Measurements from ENCODE around the gene VAPB.
"Not testable (repeated sequence)": the region's sequence is repeated elsewhere in the genome, so short reads cannot be mapped to it uniquely, and the experiment has no call there.

Gene VAPB

DNA sequence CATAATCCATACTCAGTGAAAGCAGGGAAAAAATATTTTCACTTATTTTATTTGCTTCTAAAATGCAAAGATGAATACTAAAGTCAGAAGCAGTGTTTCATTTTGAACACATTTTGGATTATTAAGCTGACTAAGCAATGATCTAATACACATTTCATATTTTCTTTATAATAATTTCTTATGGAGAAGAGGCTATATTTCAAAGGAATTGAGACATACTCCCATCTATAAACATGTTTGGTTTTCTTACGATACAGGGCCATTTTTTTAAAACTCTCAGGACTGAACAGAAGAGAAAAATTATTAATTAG lies 26.9 kb upstream of the VAPB start:
- Histone ChIP-seq H3K27ac (ENCODE audit: low read length) (no peak overlapping the region), H3K36me3 (ENCODE audit: control insufficient read depth, low read depth, low read length) (peaks cover 8% of the 10 kb centered on the region), H3K9me3 (ENCODE audit: control insufficient read depth, low read depth, low read length) (no peaks in the 10 kb centered on the region)

DNA sequence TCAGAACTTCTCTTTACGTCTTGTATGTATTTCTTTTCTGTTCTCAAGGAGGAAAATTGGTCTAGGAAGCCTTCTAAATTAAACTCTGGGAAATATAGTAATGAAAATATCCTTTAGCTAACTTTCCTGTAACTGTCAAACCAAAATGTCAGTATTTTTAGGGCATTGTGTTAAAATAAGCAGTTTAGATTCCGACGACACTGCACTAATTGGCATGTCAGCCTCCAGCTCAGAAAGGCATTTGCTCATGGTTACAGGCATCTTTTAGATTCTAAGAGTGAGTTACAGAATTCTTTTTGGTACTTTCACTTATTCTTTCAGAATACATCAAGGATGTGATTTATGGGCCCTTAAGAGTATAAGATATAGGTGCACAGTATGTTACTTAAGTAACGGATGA lies 26.1 kb upstream of the VAPB start:
- Histone ChIP-seq H3K9me3 (ENCODE audit: control insufficient read depth, low read depth, low read length) (no peaks in the 10 kb centered on the region), H3K36me3 (ENCODE audit: control insufficient read depth, low read depth, low read length) (peaks cover 8% of the 10 kb centered on the region), H3K4me3 (ENCODE audit: low read length) (no peak overlapping the region), H3K27me3 (ENCODE audit: control insufficient read depth, insufficient read depth, low read length) (no peaks in the 10 kb centered on the region), H3K27ac (ENCODE audit: low read length) (no peak overlapping the region), H3K4me1 (ENCODE audit: control insufficient read depth, low read depth, low read length) (no peaks in the 10 kb centered on the region), H3K9ac (ENCODE audit: low read length) (no peak overlapping the region)

More for the DNA sequence above, 26.9 kb upstream of the VAPB start:
- Histone ChIP-seq H3K27me3 (ENCODE audit: control insufficient read depth, insufficient read depth, low read length) (no peaks in the 10 kb centered on the region), H3K4me3 (ENCODE audit: low read length) (no peak overlapping the region), H3K4me1 (ENCODE audit: control insufficient read depth, low read depth, low read length) (no peaks in the 10 kb centered on the region), H3K9ac (ENCODE audit: low read length) (no peak overlapping the region)

DNA sequence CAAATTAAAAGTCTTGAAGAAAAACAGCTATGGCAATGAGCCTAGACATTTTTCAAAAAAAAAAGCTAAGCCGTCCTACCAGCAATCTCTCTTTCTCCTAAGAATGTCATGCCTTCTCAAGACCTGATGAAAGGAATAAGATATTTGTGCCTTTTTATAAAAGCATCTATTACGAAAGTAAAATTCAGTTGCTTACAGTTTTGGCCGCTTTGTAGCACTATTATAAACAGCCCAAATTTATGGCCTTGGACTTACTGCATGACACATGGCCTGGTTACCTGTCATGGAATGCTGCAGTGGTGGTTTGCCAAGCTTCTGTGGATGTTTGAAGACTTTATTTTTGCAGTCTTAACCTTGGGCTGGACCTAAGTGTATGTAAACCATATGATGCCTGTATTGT lies 22.2 kb upstream of the VAPB start:
- no peak overlapping the region for H3K9ac ChIP-seq (ENCODE audit: low read length)
- no peaks in the 10 kb centered on the region for H3K9me3 ChIP-seq (ENCODE audit: control insufficient read depth, low read depth, low read length)
- H3K36me3 ChIP-seq (ENCODE audit: control insufficient read depth, low read depth, low read length) = no peaks in the 10 kb centered on the region
- H3K4me3 ChIP-seq (ENCODE audit: low read length) = no peak overlapping the region
- no peak overlapping the region for H3K27ac ChIP-seq (ENCODE audit: low read length)
- H3K4me1 ChIP-seq (ENCODE audit: control insufficient read depth, low read depth, low read length) = no peaks in the 10 kb centered on the region
- H3K27me3 ChIP-seq (ENCODE audit: control insufficient read depth, insufficient read depth, low read length) = no peaks in the 10 kb centered on the region

DNA sequence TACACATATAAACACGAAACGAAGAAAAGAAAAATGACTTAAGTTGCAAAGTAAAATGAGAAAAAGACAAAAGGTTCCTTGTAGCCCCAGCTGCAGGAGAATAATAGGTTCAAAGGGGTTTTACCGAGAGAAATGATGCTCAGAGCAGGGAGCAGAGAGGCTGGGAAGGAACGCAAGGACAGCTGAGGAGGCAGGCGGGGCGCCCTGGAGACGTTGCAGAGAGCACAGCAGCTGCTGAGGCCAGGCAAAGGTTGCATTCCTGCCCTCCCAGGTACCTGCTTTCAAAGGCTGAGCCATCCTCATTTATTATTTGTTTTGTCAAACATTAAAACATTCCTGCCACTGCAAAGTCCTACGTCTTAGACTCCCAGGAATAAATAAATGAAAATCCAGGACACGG lies 16.2 kb upstream of the VAPB start:
- H3K27ac ChIP-seq (ENCODE audit: low read length) = no peak overlapping the region
- no peaks in the 10 kb centered on the region for H3K27me3 ChIP-seq (ENCODE audit: control insufficient read depth, insufficient read depth, low read length)
- H3K4me3 ChIP-seq (ENCODE audit: low read length) = no peak overlapping the region
- no peaks in the 10 kb centered on the region for H3K36me3 ChIP-seq (ENCODE audit: control insufficient read depth, low read depth, low read length)
- H3K9me3 ChIP-seq (ENCODE audit: control insufficient read depth, low read depth, low read length) = no peaks in the 10 kb centered on the region
- no peak overlapping the region for H3K9ac ChIP-seq (ENCODE audit: low read length)
- peaks cover 35% of the 10 kb centered on the region for H3K4me1 ChIP-seq (ENCODE audit: control insufficient read depth, low read depth, low read length)

DNA sequence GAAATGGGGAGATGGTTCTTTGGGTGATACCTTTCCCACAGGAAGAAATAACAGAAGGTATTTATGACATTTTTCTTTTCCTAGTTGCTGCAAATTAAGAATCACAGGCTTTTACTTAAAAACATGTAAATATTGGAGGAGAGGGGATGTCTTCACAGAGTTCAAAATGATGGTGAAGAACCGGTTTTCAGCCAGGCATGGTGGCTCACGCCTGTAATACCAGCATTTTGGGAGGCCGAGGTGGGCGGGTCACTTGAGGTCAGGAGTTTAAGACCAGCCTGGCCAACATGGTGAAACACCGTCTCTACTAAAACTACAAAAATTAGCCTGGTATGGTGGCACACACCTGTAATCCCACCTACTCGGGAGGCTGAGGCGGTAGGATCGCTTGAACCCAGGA lies 15.7 kb upstream of the VAPB start:
- not testable (repeated sequence) for H3K4me3 ChIP-seq (ENCODE audit: low read length); H3K9ac ChIP-seq (ENCODE audit: low read length); H3K27ac ChIP-seq (ENCODE audit: low read length); H3K9me3 ChIP-seq (ENCODE audit: control insufficient read depth, low read depth, low read length); H3K27me3 ChIP-seq (ENCODE audit: control insufficient read depth, insufficient read depth, low read length); H3K36me3 ChIP-seq (ENCODE audit: control insufficient read depth, low read depth, low read length)
- H3K4me1 ChIP-seq (ENCODE audit: control insufficient read depth, low read depth, low read length) = peaks cover 35% of the 10 kb centered on the region

DNA sequence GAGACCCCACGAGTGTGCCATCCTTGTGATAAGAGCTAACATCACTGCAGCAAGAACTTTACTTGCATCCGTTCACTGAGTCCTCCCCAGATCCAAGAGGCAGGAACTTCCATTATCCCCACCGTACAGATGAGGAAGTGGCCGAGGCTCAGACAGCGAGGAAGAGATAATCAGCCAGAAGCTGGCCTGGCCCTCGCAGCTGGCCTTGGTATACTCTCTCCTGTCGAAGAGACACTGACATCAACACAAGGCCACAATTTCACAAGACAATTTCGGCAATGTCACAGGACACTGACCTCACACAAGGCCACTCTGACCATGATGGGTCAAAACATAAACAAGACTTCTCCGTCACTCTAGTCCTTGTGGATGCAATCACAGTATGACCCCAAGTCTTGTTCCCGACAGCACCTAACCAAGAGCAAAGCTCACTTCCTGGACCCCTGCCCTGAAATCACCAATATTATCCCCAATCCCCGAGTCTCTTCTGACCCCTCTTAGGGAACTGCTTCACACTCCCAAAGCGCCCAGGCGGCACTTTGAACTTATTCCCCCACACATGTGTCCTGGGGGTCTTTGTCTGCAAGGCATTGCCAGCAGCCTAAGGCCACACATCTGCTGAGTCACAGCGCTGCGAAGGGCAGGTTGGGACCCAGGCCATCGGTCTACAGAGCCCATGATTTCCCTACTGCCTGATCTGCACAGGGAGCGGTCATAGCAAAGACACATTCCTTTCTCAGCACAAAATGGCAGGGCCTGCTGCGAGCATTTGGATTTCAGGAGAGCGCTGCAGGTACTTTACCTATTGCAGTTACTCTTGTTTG lies 14.8 kb upstream of the VAPB start:
- Histone ChIP-seq H3K27me3 (ENCODE audit: control insufficient read depth, insufficient read depth, low read length) (no peaks in the 10 kb centered on the region), H3K27ac (ENCODE audit: low read length) (peak overlapping the region; percentile 48), H3K4me3 (ENCODE audit: low read length) (peak overlapping the region; percentile 5), H3K9ac (ENCODE audit: low read length) (peak overlapping the region; percentile 24), H3K9me3 (ENCODE audit: control insufficient read depth, low read depth, low read length) (no peaks in the 10 kb centered on the region), H3K36me3 (ENCODE audit: control insufficient read depth, low read depth, low read length) (no peaks in the 10 kb centered on the region), H3K4me1 (ENCODE audit: control insufficient read depth, low read depth, low read length) (peaks cover 35% of the 10 kb centered on the region)

DNA sequence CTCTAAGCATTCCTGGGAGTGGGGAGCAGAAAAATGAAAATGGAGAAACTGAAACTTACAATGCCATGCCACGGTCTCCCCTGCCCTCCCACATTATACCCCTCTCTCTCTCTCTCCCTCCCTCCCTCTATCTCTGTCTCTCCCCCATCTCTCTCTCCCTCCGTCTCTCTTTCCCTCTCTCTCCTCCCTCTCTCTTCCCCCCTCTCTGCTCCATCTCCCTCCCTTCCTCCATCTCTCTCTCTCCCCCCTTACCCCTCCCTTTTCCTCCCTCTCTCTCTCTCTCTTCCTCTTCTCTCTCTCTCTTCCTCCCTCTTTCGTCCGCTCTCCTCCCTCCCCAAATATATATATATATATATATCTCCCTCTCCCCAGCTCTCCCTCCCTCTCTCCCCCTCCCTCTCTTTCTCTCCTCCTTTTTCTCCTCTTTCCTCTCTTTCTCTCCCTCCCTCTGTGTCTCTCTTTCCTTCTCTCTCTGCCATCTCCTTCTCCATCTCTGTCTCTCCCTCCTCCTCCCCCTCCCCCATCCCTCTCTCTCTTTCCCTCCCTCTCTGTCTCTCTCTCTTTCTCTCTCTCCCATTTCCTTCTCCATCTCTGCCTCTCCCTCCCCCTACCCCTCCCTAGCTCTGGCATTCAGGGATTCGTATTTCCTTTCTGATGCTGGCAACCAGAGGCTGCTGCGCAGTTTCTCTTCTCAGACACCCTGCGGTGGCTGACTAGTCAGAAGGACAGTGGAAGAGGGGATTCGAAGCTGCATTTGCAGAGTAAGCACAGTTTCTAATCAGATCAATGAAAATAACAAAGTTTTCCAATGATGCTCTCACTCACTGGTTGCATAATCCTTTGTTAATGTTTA lies 13.9 kb upstream of the VAPB start:
- H3K9me3 ChIP-seq (ENCODE audit: control insufficient read depth, low read depth, low read length) = no peaks in the 10 kb centered on the region
- H3K4me3 ChIP-seq (ENCODE audit: low read length) = peak overlapping the region; percentile 33
- peaks cover 35% of the 10 kb centered on the region for H3K4me1 ChIP-seq (ENCODE audit: control insufficient read depth, low read depth, low read length)
- H3K9ac ChIP-seq (ENCODE audit: low read length) = peak overlapping the region; percentile 24
- H3K27me3 ChIP-seq (ENCODE audit: control insufficient read depth, insufficient read depth, low read length) = no peaks in the 10 kb centered on the region
- peak overlapping the region; percentile 48 for H3K27ac ChIP-seq (ENCODE audit: low read length)
- H3K36me3 ChIP-seq (ENCODE audit: control insufficient read depth, low read depth, low read length) = no peaks in the 10 kb centered on the region

DNA sequence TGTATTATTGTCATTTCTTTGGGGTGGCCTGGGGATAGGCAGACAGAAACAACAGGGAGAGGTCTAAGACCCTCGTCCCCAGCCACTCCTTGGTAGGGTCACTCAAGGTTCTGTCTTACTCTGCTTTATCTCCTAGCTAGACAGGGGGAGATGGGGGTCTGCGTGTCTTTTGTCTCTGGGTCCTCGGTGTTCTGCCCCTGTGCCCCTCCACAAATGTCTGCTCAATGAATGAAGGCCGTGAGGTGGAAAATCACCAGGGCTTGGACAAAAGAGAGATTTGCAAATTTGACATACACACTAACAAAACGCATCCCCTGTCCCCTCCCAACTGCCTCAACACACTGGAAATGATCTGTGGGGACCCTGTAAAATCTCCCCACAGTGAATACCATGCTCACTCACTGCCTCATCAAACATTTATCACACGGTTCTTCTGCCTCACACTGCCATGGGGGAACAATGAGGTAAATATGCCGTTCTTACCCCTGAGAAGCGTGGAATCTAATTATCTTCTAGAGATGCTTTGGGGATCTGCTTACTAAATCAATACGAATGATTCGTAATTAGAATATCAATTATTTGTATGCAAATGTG lies 13.2 kb upstream of the VAPB start:
- no peak overlapping the region for H3K27ac ChIP-seq (ENCODE audit: low read length)
- peaks cover 35% of the 10 kb centered on the region for H3K4me1 ChIP-seq (ENCODE audit: control insufficient read depth, low read depth, low read length)
- no peaks in the 10 kb centered on the region for H3K36me3 ChIP-seq (ENCODE audit: control insufficient read depth, low read depth, low read length)
- no peaks in the 10 kb centered on the region for H3K9me3 ChIP-seq (ENCODE audit: control insufficient read depth, low read depth, low read length)
- no peaks in the 10 kb centered on the region for H3K27me3 ChIP-seq (ENCODE audit: control insufficient read depth, insufficient read depth, low read length)
- H3K9ac ChIP-seq (ENCODE audit: low read length) = peak overlapping the region; percentile 8
- peak overlapping the region; percentile 33 for H3K4me3 ChIP-seq (ENCODE audit: low read length)

DNA sequence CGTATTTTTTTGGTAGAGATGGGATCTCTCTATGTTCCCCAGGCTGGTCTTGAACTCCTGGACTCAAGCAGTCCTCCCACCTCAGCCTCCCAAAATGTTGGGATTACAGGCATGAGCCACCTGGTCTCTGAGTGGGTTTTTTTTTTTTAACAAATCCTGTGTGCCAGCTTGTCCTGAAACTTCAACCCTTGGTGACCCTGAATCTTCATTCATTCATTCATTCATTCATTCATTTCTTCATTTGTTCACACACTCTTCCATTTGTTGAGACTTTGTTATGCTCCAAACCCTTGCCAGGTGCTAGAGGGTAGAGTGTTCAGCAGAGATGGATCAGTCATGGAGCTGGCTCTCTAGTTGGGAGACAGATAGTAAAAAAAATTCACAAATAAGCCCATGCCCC lies 12.0 kb upstream of the VAPB start:
- peaks cover 35% of the 10 kb centered on the region for H3K4me1 ChIP-seq (ENCODE audit: control insufficient read depth, low read depth, low read length)
- H3K36me3 ChIP-seq (ENCODE audit: control insufficient read depth, low read depth, low read length) = no peaks in the 10 kb centered on the region
- no peaks in the 10 kb centered on the region for H3K27me3 ChIP-seq (ENCODE audit: control insufficient read depth, insufficient read depth, low read length)
- H3K9ac ChIP-seq (ENCODE audit: low read length) = no peak overlapping the region
- H3K4me3 ChIP-seq (ENCODE audit: low read length) = no peak overlapping the region
- H3K9me3 ChIP-seq (ENCODE audit: control insufficient read depth, low read depth, low read length) = peaks cover 3% of the 10 kb centered on the region
- H3K27ac ChIP-seq (ENCODE audit: low read length) = no peak overlapping the region

DNA sequence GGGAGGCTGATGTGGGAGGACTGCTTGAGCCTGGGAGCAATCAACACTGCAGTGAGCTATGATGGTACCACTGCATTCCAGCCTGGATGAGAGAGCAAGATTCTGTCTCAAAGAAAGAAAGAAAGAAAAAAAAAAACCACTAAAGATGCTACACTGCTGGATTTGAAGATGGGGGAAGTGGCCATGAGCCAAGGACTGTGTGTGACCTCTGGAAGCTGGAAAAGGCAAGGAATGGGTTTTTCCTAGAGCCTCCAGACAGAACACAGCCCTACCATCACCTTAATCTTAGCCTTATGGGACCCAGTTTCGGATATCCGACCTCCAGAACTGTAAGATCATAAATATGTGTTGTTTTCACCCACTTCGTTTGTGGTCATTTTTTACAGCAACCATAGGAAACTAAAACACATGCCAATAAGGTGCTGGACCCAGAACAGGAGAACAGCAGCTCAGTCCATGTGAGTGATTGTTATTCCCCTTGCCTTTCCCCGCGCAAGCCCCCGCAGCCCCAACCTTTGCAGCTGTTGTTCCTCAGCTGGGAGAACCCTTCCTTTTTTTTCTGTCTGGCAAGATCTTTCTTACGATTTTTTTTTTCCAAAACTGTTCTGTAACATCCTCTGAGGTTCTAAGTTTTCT lies 11.1 kb upstream of the VAPB start:
- Histone ChIP-seq H3K27me3 (ENCODE audit: control insufficient read depth, insufficient read depth, low read length) (no peaks in the 10 kb centered on the region), H3K36me3 (ENCODE audit: control insufficient read depth, low read depth, low read length) (no peaks in the 10 kb centered on the region), H3K4me1 (ENCODE audit: control insufficient read depth, low read depth, low read length) (peaks cover 26% of the 10 kb centered on the region), H3K9me3 (ENCODE audit: control insufficient read depth, low read depth, low read length) (peaks cover 3% of the 10 kb centered on the region), H3K27ac (ENCODE audit: low read length) (no peak overlapping the region), H3K4me3 (ENCODE audit: low read length) (no peak overlapping the region), H3K9ac (ENCODE audit: low read length) (no peak overlapping the region)

DNA sequence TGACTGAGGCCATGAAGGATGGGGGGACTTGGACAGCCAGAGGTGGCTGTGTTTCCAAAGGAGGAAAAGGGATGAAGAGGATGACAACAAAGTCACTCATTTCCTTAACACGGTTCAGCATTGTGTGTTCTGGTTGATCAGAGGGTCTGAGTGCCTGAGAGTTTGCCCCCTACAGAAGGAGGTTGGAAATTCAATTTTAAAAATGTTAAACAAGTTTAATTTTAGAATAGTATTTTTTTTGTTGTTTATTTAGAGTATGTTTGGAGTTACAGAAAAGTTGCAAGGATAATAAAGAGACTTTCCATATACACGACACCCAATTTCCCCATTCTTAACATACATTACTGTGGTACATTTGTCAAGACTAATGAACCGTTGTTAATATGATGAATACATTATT lies 10.3 kb upstream of the VAPB start:
- H3K9ac ChIP-seq (ENCODE audit: low read length) = no peak overlapping the region
- H3K4me1 ChIP-seq (ENCODE audit: control insufficient read depth, low read depth, low read length) = peaks cover 21% of the 10 kb centered on the region
- H3K9me3 ChIP-seq (ENCODE audit: control insufficient read depth, low read depth, low read length) = peaks cover 3% of the 10 kb centered on the region
- H3K27ac ChIP-seq (ENCODE audit: low read length) = no peak overlapping the region
- no peaks in the 10 kb centered on the region for H3K36me3 ChIP-seq (ENCODE audit: control insufficient read depth, low read depth, low read length)
- no peaks in the 10 kb centered on the region for H3K27me3 ChIP-seq (ENCODE audit: control insufficient read depth, insufficient read depth, low read length)
- no peak overlapping the region for H3K4me3 ChIP-seq (ENCODE audit: low read length)
